ENCODE data around the gene PRKAR1A. TPM values are rescaled to one million over a fixed set of nuclear protein-coding genes. Genes with fewer than 3 reads are reported as not detected.

The PRKAR1A gene
- total and polyA plus RNA-seq, 4 donors, result 55.6 to 118 (median 104) TPM

- DNase-seq (ENCODE audit: low spot score), result no peak
- Histone ChIP-seq H3K4me1 (ENCODE audit: control insufficient read depth in 4 of 4, insufficient read depth in 4 of 4, low read length in 3 of 4) (peaks cover 0 to 34% (median 21%) of the 10 kb centered on the region in 4 donors), H3K36me3 (ENCODE audit: control insufficient read depth in 4 of 4, insufficient read depth in 3 of 4, low read depth in 1 of 4, low read length in 3 of 4) (peaks cover 4 to 59% (median 50%) of the 10 kb centered on the region in 4 donors), H3K4me3 (ENCODE audit: low read depth in 1 of 3, low read length in 3 of 3) (no peak overlapping the region), H3K9me3 (ENCODE audit: control insufficient read depth in 4 of 4, low read length in 3 of 4) (no peaks in the 10 kb centered on the region), H3K27me3 (ENCODE audit: control insufficient read depth in 4 of 4, insufficient read depth in 4 of 4, low read length in 3 of 4) (no peaks in the 10 kb centered on the region), H3K27ac (ENCODE audit: low read depth in 1 of 2, low read length in 2 of 2) (peak overlapping the region; percentile 73 to 94), H3K9ac (ENCODE audit: low read depth in 1 of 2, low read length in 2 of 2) (peak overlapping the region in 1 of 2 donors; percentile 11)
- TF ChIP-seq HNF4A (conservative IDR thresholded peaks at IDR 0.05), result no peak
- TF ChIP-seq EGR1 (IDR thresholded peaks at IDR 0.05; ENCODE audit: low read depth in 2 of 2), result no peak
- TF ChIP-seq RAD21 (IDR thresholded peaks at IDR 0.05), result no peak
- TF ChIP-seq RXRA (IDR thresholded peaks at IDR 0.05), result no peak
- no peak for TF ChIP-seq ATF3 (IDR thresholded peaks at IDR 0.05)
- no peak for TF ChIP-seq FOXA1 (IDR thresholded peaks at IDR 0.05)
- TF ChIP-seq SP1 (IDR thresholded peaks at IDR 0.05), result no peak
- TF ChIP-seq FOXA2 (IDR thresholded peaks at IDR 0.05), result no peak
- TF ChIP-seq ZBTB33 (IDR thresholded peaks at IDR 0.05), result no peak
- 92% methylated on average over 8 of the region's 8 CpGs for WGBS
These were observed 28.8 kb downstream of the PRKAR1A start for GRCh38 chr17:68540981-68541380.

DNA sequence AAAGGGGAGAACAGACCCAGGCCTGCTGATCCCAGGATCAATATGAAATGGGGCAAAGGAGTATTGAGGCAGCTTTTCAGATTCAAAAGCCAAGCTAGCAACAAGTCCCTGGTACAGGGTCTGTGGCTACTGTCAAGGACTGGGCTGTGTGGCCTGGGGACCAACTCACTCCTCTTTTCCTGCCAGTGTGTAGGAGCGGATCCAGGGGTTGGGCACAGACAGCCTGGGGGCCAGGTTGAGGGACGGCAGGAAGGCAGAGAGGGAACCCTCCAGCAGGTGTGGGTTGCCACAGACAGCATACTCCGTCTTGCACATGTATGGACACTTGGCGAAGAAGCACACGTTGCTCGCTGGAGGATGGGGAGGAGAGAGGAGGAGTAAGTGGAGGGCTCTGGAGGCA lies 29.6 kb downstream of the PRKAR1A start:
- DNase-seq (ENCODE audit: low spot score), result no peak
- 93% methylated on average over 6 of the region's 6 CpGs for WGBS
- no peaks in the 10 kb centered on the region for H3K9me3 ChIP-seq (ENCODE audit: control insufficient read depth in 4 of 4, low read length in 3 of 4)
- no peaks in the 10 kb centered on the region for H3K27me3 ChIP-seq (ENCODE audit: control insufficient read depth in 4 of 4, insufficient read depth in 4 of 4, low read length in 3 of 4)
- H3K36me3 ChIP-seq (ENCODE audit: control insufficient read depth in 4 of 4, insufficient read depth in 3 of 4, low read depth in 1 of 4, low read length in 3 of 4), result peaks cover 4 to 54% (median 47%) of the 10 kb centered on the region in 4 donors
- no peak for TF ChIP-seq RAD21 (IDR thresholded peaks at IDR 0.05)
- TF ChIP-seq HNF4A (conservative IDR thresholded peaks at IDR 0.05), result no peak
- TF ChIP-seq YY1 (IDR thresholded peaks at IDR 0.05), result no peak
- TF ChIP-seq GABPA (IDR thresholded peaks at IDR 0.05 in 1 of 2, conservative IDR thresholded peaks at IDR 0.05 in 1 of 2), result no peak
- no peak for TF ChIP-seq EGR1 (IDR thresholded peaks at IDR 0.05; ENCODE audit: low read depth in 2 of 2)
- TF ChIP-seq, protein P1, sequence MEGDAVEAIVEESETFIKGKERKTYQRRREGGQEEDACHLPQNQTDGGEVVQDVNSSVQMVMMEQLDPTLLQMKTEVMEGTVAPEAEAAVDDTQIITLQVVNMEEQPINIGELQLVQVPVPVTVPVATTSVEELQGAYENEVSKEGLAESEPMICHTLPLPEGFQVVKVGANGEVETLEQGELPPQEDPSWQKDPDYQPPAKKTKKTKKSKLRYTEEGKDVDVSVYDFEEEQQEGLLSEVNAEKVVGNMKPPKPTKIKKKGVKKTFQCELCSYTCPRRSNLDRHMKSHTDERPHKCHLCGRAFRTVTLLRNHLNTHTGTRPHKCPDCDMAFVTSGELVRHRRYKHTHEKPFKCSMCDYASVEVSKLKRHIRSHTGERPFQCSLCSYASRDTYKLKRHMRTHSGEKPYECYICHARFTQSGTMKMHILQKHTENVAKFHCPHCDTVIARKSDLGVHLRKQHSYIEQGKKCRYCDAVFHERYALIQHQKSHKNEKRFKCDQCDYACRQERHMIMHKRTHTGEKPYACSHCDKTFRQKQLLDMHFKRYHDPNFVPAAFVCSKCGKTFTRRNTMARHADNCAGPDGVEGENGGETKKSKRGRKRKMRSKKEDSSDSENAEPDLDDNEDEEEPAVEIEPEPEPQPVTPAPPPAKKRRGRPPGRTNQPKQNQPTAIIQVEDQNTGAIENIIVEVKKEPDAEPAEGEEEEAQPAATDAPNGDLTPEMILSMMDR (IDR thresholded peaks at IDR 0.05; ENCODE audit: low read depth, low read length, missing input control), result no peak
- no peak for TF ChIP-seq JUND (IDR thresholded peaks at IDR 0.05)
- no peak for TF ChIP-seq ZBTB33 (IDR thresholded peaks at IDR 0.05)
- TF ChIP-seq FOXA2 (IDR thresholded peaks at IDR 0.05), result no peak
- no peak for TF ChIP-seq REST (IDR thresholded peaks at IDR 0.05)
- no peak for TF ChIP-seq HNF4G (IDR thresholded peaks at IDR 0.05)
- TF ChIP-seq TAF1 (conservative IDR thresholded peaks at IDR 0.05), result no peak
- TF ChIP-seq NR2F2 (IDR thresholded peaks at IDR 0.05), result no peak
- peak overlapping the region in 1 of 2 donors; percentile 94 for H3K27ac ChIP-seq (ENCODE audit: low read depth in 1 of 2, low read length in 2 of 2)
- peaks cover 0 to 32% (median 21%) of the 10 kb centered on the region in 4 donors for H3K4me1 ChIP-seq (ENCODE audit: control insufficient read depth in 4 of 4, insufficient read depth in 4 of 4, low read length in 3 of 4)
- H3K9ac ChIP-seq (ENCODE audit: low read depth in 1 of 2, low read length in 2 of 2), result no peak overlapping the region
- no peak overlapping the region for H3K4me3 ChIP-seq (ENCODE audit: low read depth in 1 of 3, low read length in 3 of 3)
